ENCODE data around the gene KCNT1.

The KCNT1 gene

DNA sequence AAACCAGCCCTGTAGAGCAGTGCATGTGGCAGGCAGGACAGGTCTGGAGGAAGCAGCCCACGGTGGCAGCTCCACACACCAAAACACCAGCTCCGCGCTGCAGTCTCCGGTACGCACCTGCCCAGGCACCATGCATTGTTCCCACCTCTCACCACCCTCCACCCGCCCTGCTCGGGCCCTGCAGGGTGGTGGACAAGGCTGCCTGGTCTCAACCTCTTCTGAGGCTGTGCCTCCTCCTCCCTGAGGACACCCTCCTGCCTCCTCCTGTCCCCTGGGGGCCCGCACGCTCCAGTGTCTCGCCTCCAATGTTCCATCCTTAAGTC lies 96.2 kb downstream of the KCNT1 start:
- no peak for DNase-seq (ENCODE audit: low spot score)

GRCh38 chr9:135799261-135799660 lies 97.3 kb downstream of the KCNT1 start:
- DNase-seq (ENCODE audit: low spot score) = no peak

DNA sequence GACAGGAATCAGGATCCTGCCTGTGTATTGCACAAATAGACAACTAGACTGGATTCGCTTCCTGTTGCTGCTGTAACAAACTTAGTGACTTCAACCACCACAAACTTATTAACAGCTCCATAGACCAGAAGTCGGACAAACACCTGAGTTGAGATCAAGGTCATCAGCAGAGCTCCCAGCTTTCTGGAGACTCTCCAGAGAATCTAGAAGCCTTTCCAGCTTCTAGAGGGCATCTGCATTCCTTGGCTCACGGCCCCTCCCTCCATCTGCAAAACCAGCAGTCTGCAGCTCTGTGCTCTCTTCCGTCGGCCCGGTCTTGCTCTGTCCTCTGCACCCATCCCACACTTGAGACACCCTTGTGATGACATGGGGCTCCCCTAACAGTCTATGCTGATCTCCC lies 99.1 kb downstream of the KCNT1 start:
- DNase-seq (ENCODE audit: low spot score) = no peak

- no peak for DNase-seq (ENCODE audit: low spot score)
Observed at GRCh38 chr9:135802876-135803419, 101.0 kb downstream of the KCNT1 start.

DNA sequence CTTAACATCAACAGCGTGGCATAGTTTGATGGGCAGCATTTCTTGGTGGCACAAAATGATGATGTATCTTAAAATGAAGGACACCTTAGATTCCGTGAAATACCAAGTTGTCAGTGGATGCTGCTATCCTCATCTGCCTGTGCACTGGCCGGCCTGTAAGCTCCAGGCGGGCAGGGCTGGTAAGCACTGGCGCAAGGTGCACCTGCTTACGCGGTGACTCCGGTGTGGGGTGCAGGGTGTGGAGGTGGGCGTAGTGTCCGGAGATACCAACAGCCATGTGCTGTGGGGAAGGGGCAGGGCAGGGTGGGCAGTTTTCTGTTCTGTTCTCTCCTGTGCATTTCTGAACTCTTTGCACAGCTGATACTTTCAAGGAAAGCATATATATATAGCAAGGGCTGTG lies 101.5 kb downstream of the KCNT1 start:
- DNase-seq (ENCODE audit: low spot score) = no peak

- DNase-seq (ENCODE audit: low spot score) = no peak
Observed at GRCh38 chr9:135804581-135805421, 102.8 kb downstream of the KCNT1 start.

DNA sequence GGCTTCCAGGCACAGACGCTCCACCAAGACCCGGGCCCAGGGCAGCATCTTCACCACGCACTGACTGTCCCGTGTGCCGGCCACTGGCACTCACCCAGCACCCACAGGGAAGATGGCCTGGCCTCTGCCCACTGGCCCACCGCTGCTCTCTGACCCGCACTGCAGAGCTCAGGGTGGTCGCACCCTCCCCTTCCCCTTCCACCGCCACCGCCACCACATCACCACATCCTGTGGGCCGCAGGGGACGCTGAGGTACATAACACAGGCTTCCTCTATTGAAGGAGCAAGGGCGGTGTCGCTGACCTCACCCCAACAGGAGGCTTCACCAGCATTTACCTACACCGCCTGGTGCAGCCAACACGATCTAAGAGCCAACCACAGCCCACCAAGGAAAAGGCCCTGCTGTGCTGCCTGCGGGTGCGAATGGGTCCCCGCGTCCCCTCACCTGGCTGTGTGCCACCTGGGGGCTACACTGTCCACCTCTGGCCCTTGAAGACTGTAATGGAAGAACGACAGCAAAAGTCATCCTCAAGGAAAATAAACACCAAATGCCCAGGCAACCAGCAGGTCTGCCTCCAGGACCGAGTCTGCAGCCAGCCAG lies 103.5 kb downstream of the KCNT1 start:
- DNase-seq (ENCODE audit: low spot score) = no peak

GRCh38 chr9:135809166-135809565 lies 107.2 kb downstream of the KCNT1 start:
- no peak for DNase-seq (ENCODE audit: low spot score)

DNA sequence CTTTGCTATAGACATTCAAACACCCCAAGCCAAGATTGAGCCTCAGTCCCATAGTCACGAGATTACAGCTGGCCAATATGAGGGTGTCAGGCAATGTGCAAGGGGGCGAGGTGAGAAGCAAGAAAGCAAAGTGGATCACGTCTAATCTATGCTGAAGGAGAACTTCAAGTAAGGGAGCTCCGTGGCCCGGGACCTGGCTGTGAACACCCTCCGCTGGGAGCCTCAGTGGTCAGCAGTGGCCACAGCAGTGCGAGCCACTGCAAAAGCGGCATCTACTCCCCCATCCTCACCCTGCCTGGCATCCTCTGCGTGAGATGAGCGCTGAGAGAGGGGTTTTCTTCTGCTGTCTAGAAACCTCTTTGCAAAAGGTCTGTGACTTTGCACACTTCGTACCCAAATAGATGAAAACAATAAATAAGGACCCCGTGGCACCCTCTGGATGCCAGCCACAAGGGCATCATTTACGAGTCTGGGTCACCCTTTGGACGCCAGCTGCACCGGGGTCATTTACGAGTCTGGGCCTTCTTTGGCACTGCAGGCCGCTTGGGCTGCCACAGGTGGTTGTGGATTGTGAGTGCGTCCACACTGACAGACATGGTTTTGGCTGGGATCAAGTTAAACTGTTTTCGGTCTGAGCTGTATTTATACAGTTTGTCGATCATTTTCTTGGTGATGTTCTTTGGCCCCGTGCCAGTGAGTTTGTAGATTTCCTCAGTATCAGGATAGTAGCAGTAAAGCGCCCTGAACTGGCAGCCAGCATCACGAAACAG lies 109.0 kb downstream of the KCNT1 start:
- DNase-seq (ENCODE audit: low spot score) = no peak

GRCh38 chr9:135811801-135812200 lies 109.8 kb downstream of the KCNT1 start:
- no peak for DNase-seq (ENCODE audit: low spot score)

GRCh38 chr9:135812961-135813360 lies 111.0 kb downstream of the KCNT1 start:
- DNase-seq (ENCODE audit: low spot score) = no peak

GRCh38 chr9:135813671-135814290 lies 111.8 kb downstream of the KCNT1 start:
- DNase-seq (ENCODE audit: low spot score) = no peak

- no peak for DNase-seq (ENCODE audit: low spot score)
Observed at GRCh38 chr9:135814421-135815095, 112.6 kb downstream of the KCNT1 start.

GRCh38 chr9:135815413-135815812 lies 113.4 kb downstream of the KCNT1 start:
- DNase-seq (ENCODE audit: low spot score) = no peak

GRCh38 chr9:135815830-135816650 lies 114.1 kb downstream of the KCNT1 start:
- DNase-seq (ENCODE audit: low spot score) = no peak

DNA sequence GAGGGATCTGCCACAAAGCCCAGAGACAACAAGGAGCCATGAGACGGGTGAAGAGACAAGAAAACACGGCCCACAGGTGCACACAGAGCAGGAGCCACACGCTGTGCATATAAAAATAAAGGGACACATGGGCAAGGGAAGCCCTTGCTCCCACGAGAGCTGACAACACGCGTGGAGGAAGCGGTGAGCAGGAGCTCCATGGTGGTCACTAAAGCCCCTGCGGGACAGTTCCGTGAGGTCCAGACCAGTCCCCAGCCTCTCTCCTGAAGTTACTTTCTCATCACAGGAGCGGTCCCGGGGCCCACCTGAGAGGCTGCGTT lies 114.6 kb downstream of the KCNT1 start:
- DNase-seq (ENCODE audit: low spot score) = no peak

DNA sequence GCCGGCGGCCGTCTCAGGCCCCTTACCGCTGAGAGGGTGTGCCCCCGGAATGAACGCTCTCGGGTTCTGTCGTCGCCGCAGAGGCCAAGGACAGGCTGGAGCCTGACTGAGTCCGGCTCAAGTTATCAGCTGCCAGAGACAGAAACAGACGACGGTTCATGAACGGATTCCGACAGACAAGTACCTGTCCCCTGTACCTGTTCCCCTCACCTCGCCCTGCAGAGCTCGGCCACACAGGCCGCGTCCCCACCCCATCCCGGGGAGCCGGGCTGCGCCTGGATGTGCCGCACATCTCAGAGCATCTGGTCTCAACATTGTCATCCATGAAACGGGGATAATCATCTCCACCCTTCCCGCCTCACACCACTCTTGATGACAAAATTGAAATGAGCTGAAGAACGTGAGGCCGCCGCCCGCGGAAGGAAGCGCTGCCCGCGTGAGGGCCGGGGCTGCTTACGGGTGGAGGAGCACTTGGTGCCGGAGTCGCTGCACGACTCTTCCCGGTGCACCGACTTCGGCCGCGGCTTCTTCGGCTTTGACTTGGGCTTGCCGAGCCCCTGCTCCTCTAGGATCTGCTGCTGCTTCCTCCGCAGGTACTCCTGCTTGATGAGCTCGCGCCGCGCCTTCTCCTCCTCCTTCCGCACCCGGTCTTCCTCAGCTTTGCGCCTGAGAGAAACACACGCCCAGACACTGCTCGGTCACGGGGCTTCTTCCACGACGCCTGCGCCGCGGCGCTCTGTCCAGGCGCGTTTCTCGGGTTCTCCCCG lies 116.1 kb downstream of the KCNT1 start:
- no peak for DNase-seq (ENCODE audit: low spot score)

DNA sequence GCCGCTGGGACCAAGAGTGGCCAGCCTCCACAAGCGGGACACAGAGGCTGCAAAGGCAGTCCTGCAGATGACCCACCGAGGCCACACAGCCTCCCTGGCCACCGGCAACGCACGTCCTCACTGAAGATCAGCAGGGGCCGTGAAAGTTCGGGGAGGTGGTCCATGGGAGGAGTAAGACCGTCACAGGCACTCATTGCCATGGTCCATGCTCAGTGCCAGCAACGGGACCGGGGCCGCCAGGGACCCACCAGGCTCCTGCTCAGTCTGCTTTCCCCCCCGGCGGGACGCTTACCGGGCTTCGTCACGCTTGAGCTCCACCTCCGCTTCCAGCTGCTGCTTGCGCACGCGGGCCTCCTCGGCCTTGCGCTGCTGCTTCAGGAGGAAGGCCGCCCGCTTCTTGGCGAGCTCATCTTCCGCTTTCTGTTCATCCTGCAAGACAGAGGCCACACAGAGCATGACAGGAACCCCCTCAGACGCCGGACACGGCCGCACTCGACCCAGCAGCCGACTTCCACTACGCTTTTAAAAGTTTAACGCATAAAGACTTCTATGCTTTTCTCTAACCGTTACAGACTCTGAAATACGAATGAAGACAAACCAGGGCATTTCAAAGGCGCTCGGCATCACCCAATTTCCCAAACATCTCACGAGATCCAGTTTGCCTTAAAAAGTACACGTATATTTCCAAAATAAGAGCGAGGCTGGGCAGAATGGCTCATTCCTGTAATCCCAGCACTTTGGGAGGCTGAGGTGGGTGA lies 116.9 kb downstream of the KCNT1 start:
- DNase-seq (ENCODE audit: low spot score) = no peak

DNA sequence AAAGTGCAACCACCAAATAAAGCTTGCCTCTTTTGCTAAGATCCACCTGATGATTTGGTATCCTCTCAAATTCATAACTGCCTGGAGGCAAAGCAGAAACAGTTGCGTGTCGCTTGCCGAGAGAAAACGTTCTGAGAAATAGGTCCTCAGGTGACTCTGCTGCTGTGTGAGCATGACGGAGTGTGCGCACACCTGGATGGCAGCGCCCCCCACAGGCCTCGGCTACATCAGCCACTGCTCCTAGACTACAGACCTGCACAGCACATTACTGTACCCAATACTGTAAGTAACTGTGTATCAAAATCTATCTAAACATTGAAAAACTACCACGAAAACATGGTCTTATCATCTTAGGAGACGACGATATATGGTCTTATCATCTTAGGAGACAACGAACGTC lies 117.9 kb downstream of the KCNT1 start:
- no peak for DNase-seq (ENCODE audit: low spot score)

DNA sequence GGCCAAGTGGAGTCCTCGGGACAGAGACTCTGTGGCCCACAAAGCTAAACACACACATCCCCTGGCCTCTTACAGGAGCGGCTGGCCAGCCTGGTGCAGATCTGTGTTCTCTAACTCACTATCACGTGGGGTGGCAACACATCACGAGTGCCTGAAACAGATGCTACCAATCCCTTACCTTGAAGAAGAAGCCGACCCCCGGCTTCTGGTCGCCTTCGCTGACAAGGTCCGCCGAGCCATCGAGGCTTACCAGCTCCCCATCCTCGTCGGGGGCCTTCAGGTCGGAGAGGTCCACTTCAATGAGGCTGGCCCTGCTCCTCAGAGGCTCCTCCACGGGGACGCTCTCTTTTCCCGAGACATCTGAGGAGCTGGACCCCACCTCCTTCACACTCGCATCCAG lies 118.7 kb downstream of the KCNT1 start:
- DNase-seq (ENCODE audit: low spot score) = no peak

Data from AG08396 (cell line).